Activated CD8-positive, alpha-beta memory T cell treated with anti-CD3 and anti-CD28 coated beads, Interleukin-2, amount 50 U/mL, for 1 hour (primary cell): ENCODE data around the gene CAB39.

Source experiments
- DNase-seq: peaks from one replicate; pipeline ENCODE4 v3.0.0-alpha.2; 2020; ENCODE audit errors: extremely low read depth

The CAB39 gene

DNA sequence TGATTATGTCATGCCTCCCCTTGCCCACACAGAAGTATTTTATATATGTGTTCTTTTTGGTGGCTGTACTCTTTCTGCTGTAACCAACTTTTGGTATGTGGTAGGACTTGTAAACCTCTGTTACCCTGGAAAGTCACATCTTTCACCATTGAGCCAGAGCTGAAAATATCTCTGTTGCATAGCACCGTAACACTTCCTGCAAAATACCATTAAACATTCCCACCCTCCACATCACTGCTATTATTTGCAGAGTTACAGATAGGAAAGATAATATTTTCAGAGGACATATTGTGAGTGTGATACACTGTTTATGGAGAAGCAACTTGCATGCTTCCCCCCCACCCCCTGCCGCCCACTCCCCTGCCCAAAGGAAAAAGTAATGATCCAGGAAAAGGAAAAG lies 44.8 kb downstream of the CAB39 start:
- DNase-seq = no peak

DNA sequence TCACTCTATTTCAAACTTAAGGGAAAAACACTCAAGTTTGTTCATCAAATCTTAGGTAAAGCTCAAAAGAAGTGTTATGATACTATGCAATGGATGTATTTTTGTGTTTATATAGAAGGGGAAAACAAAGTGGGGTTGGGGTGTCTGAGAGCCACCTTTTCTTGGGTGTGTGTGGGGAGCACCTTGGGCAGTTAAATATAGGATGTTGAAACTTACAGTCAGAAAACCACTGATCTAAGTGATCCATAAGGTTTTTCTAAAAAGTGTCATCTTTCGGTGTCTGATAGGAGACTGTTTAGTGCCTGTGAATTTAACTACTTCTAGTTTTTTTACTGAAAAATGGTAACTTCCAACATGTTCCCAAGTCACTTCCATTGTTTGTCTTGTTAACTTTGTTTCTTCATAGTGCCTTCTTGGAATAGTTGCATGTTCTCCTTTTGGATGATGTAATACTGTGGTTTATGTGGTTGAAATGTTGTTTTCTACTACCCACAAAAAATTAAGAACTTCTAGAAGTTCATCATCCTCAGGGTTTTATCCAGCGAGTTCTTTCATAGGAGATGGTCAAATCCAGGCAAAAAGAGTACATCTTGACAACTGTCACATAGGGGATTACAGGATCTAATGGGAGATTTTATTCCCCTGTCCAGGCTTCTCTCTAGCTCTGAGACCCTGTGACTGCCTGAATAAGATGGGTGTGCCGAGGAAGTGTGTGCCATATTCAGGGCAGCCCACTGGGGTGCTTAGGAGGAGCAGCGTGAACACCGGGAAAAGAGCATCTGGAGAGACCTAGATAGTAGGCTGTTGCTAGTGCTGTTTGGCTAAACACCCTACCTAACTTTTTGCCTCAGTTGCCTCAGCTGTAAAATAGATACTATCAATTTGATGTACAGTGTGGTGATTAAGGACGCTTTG lies 46.2 kb downstream of the CAB39 start:
- DNase-seq = no peak

DNA sequence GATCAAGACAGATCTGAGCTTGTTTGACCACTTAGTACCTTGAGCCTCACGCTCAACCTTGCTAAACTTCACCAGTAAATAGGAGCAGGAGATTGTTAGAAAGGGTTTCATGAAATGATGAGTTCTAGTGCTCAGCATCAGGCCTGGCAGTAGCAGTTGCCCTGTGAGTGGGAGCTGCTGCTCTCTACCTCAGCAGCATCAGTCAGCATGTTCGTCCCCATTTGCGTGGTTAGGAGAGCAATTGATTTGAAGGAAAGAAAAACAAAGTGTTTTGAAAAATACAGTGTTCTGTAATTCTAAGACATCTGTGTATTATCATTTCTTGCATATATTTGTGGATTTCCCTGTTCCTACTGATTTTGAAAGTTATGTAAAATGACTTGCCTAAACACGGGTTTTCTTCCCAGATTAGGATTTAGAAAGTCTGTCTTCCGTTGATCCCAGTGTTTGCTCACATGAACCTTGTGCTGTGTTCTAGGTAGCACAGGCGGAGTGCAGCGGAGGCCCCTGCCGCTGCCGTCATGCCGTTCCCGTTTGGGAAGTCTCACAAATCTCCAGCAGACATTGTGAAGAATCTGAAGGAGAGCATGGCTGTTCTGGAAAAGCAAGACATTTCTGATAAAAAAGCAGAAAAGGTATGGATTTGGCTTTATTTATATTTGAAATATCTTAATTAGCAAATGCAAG lies 47.0 kb downstream of the CAB39 start:
- DNase-seq = no peak

DNA sequence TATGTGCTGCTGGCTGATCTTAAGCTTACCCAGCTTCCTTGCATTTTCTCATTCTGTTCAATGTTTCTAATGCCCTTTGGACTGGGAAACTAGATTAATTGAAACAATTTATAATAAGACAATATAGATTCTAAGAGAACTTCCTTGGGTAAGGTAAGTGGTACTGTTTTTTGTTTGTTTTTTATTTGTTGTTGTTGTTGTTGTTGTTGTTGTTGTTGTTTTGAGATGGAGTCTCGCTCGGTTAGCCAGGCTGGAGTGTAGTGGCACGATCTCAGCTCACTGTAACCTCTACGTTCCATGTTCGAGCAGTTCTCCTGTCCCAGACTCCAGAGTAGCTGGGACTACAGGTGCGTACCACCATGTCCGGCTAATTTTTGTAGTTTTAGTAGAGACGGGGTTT lies 49.1 kb downstream of the CAB39 start:
- DNase-seq = no peak

DNA sequence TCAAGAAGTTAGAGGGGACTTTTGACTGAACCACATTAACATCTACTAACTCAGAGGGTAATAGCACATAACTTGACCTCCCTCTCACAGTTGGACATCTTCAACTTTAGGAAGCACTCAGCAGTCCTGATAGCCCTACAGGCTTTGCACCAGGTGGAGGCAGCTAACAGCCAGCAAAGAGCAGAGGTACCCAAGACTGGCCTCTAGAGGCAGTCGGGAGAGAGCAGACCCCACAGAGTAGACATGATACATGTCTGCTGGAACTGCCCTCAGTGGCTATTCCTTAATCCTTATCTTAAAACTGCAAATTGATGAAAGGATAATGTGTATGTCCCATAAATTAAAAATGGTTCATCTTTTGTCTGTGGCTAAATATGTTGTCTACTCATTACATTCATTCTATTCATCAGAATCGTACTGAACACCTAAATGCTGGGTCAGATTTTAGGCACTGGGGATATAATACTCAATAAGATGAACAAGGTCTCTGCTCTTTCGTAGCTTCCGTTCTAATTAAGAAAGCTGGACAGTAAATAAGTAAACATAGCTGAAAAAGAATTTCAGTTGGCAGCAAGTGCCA lies 49.8 kb downstream of the CAB39 start:
- DNase-seq = no peak

DNA sequence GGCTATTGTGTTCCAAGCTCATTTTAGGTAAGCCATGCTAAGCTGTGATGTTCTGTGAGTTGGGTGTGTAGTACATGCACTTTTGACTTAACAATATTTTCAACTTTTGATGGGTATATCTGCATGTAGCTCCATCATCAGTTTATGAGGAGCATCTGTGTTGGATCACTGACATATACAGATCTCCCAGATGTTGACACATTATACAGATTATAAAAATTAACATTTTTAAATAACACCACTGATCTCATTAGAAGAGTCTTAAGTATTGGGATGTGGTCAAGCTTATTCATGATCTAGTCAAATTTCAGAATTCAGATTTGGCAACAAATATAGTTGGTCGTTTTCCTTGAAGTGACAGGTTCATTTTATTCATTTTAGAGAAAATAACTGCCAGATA lies 51.7 kb downstream of the CAB39 start:
- DNase-seq = no peak

DNA sequence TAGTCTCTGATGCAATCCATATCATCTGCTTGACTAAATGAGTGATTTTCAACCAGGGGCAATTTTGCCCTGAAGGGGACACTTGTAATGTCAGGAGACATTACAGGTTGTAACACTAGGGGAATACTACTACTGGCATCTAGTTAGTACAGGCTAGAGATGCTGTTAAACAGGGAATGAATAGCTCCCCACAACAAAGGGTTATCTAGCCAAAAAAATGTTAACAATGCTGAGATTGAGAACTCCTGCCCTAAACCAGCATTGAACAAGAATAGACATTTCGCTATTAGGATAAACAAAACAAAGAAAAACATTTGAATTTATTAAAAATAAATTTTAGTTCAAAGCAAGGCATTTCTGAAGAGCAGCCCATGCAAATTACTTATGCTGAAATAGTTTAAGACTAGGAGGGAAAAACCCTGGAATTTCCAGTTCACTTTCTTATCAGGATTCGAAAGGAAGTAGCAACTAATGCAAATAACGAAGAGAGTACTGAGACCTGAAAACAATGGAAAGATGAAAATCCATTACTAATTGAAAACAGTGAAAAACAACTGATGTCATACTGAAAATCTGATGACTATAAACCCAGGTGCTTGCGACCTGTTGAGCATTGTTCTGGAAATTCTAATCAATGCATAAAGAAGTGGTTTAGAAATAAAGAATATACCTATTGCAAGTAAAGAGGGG lies 53.1 kb downstream of the CAB39 start:
- no peak for DNase-seq

DNA sequence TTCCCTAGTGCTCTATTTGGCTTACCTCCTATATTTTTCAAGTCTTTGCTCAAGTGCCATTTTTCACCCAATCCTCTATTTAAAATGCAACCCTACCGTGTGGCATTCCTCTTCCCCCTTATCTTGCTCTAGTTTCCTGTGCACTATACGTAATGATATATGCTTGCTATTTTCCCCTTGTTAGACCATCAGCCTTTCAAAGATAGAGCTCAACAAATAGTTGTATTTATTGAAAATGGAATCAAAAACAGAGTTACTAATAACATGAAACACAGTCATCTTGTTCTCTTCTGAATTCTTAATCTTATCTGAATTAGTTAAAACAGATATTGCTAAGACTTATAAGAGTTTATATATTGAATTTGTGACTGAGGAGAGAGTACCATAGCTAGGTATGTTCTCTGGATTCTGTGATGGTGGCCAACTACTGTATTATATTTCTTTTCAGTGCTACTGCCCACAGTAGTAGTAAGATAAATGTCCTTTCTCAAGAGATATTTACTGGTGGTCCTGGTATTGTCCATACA lies 55.3 kb downstream of the CAB39 start:
- DNase-seq = no peak

DNA sequence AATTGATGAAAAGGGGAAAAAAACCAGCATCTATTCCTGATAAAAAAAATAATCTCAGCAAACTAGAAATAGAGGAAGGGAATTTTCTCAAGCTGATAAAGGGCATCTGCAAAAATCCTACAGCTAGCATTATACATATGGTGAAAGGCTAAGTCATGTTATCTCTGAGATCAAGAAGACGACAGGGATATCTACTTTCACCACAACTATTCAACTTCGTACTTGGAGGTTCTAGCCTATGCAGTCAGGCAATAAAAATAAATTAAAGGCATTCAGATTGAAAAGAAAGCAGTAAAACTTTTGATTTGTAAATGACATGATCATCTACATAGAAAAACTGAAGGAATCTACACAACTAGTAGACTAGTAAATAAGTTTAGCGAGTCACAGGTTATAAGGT lies 58.2 kb downstream of the CAB39 start:
- no peak for DNase-seq

DNA sequence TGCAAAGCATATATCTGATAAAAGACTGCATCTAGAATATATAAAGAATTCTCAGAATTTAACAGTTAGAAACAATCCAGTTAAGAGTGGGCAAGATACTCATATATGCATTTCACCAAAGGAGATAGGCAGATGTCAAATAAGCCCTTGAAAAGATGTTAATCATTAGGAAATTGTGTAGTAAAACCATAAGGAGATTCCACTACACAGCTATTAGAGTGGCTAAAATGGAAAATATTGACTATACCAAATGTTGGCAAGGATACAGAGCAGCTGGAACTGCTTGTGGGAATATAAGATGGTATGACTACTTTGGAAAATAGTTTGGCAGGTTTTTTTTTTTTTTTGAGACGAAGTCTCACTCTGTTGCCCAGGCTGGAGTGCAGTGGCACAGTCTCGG lies 59.5 kb downstream of the CAB39 start:
- DNase-seq = no peak

DNA sequence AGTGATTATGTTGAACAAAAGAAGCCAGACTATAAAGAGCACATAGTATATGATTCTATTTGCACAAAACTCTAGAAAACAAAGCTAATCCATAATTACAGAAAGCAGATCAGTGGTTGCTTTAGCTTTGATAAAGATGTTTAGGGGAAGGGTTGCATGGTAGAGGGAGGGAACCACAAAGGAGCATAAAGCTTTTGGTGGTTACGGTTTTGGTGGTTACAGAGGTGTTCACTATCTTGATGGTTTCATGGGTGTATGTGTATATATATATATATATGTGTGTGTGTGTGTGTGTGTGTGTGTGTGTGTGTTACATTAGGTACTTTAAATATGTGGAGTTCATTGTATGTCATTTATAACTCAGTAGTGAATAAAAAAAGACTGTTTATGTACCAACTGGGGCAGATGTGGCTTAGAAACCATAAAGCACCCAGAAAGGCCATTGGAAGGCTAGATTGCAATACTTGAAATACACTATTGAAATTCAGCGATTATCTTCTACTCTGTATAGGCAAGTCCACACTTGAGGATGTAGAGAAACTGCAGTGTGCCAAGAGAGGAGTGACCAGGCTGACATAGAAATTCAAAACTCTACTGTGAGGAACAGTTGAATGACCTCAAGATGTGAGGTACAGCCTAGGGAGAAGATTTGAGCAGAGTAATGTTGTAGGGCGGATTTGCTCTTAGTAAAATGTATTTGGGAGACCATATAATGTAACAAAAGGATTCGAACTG lies 60.6 kb downstream of the CAB39 start:
- DNase-seq = no peak

DNA sequence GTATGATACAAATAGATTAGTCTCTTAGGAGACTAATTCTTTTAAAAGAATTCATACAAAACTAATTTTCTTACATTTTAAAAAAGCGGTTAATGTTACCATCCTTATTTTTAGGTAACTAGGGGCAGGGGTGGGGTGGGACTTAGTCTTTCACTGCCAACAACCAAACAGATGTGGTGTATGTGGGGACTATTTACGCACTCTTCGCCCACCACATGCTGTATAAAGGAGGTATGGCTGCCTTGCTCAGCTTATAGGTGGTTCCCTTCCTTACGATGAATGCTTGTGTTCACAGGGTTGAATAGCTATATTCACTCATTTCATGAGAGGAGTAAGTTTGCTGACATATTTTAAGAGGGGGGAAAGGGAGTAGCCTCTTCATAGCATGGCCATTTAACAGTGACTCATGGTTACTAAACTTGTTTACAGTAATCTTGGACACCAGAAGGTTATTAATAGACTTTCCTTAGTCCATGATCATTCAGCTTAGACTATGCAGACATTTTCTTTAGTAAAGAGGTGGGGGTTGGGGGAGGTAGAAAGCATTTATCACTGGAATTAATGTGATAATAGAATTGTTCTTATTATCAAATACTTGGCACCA lies 61.8 kb downstream of the CAB39 start:
- DNase-seq = no peak

DNA sequence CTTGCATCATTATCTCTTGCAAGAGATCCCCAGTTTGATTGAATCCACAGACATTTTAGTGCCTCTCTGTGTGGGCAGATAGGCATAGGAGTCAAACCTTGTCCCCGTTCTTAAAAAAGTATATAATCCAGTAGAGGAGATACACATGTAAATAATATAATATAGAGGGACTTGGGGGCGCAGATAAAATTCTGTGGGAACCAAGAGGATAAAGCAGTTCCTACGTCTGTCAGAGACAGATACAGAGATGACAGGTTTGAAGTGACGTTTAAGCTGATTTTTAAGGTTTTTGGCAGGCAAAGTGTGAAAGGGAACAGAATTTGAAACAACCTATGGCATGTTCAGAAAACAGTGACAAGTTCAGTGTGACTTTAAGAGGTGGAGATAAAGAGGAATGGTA lies 63.1 kb downstream of the CAB39 start:
- DNase-seq = no peak

DNA sequence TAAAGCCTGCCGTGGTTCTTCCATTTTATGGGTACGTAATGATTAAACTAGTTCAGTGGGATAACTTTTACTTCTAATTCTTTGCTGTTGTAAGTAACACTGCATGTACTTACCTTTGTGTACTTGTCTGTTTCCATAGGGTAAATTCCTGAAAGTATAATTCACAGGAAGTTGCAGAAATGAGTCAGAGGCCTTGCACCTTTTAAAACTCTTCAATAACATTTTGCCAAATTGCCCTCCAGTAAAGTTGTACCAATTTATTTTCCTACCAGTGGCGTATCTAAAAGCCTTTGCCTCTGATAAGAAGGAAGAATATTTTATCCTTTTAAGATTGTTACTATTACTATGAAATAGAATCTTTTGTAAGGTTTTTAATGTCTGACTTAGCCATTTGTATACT lies 65.1 kb downstream of the CAB39 start:
- DNase-seq = no peak

DNA sequence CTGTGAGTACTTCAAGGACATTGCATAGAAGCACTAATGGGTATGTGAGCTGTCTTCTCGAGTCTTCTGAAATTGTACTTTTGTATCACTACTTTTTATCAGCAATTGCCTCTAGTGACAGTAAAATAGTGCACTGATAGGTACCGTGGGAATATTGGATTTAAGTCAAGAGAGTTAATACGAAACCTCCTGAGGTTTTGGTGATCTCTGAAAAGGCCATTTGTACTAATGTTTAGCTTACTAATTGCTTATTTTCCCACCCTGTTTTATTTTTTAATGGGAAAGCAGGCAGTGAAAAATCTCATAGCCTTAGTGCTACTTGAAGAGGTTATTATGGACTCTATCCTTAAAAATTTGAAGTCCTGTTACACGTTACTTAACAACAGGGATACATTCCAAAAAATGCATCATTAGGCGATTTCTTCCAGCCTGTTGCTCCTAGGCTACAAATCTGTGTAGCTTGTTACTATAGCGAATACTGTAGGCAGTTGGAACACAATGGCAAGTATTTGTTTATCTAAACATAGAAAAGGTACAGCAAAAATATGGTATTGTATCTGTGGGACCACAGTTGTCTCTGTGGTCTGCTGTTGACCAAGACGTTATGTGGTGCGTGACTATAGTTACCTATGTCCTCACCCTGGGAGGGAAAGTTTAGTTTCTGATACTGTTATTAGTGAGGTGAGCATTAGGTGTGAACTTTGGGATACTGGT lies 65.9 kb downstream of the CAB39 start:
- no peak for DNase-seq

DNA sequence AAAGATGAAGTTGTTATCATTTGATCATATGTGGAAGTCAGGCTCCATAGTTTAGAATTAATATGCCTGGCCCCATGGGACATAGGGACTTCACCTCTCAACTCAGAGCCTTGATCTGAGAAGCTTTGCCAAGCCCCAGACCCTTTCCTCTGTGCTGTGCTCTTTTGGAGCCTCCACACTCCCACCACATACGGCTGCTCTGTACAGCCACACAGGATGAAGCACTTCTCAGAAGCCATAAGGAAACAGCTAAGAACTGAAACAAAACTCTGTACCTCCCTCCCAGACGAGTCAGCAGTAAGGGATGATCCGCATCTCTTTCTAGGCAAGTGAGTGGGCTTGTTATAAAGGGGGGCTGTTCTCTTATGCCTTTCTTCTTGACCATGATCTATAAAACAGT lies 66.5 kb downstream of the CAB39 start:
- no peak for DNase-seq

DNA sequence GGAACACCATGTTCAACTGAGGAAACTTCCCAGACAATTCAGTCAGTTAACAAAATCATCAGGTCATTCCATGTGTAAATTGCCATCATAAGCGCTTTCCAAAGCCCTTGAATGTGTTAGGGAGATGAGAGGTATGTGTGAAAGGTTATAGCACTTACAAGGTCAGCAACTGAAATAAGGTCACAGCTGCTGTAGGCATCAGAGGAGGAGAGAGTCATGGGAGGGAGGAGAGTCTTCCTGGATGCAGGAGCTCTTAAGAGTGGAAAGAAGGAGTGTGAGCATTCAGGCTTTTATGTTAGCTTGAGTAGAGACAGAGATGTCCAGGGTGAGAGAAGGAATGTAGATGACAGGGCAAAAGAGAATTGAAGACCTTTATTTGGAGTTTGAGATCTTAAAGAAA lies 67.0 kb downstream of the CAB39 start:
- DNase-seq = no peak

DNA sequence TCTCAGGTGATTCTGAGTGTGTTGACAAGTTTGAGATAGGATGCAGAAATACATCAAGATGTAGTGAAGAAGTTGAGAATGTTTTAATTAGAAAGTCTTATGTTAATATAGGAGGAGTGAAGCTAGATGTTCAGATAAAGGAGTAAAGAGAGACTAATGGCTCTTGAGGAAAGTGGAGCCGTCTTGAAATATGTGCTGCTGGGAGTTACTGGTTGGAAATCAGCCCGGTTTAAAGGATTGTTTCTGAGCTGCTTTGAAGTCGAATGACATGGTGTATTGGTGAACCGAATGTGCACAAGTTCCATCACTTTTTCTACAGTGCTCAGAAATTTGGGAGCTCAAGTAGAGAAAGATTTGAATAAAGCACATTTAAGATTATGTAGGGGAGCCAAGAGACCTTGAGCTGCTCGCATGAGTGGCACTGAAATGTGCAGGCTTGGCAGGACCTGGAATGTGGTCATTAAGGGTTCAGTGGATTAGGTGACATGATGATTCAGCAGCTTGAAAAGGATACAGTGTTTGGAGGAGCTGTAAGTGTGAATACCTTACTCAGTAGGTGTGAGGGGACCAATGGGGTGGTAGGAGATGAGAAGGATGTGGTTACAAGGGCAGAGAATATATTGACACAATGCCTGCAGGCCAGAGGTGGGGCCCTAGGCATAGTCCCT lies 68.6 kb downstream of the CAB39 start:
- no peak for DNase-seq

DNA sequence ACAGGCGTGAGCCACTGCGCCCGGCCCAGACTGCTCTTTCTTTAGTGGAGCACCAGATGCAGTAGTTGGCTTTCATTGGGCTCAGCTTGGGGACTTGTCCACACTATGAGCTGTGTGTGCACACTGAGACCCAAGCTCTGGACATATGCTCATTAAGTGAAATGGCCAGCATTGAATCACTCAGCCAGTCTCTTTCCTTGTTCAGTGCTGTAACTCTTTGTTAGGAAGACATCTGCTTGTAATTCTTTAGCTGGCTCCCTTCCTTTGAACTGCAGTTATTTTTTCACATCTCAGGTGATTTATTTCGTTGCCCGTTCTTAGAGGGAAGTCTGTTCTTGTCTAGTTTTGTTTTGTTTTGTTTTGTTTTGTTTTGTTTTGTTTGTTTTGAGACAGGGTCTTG lies 70.5 kb downstream of the CAB39 start:
- no peak for DNase-seq

DNA sequence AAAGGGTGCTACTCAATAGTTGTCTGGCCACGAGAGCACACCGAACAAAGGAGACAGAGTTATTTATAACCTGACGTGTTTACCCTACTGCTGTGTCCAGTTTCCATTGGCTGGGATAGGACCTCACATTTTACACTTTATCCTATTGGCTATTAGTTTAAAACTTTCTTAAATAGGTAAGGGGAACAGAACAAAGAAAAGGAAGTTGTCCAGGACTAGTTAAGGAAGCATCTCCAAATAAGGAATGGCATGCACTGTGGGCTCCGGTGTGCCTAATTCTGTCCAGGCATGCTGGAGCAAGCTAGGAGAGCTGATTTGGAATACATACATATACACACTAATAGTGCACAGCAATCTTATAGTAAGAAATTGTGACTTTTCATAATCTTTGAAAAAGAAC lies 72.2 kb downstream of the CAB39 start:
- no peak for DNase-seq
